MM.1S (cell line): ENCODE measurements around the gene C12orf56.

Experiments used
- DNase-seq: peaks from one replicate; pipeline ENCODE4 v3.0.0-alpha.2; 2015
- H2AFZ ChIP-seq: fragments of 300-600 bp; sonication (generic); 2 replicates; pipeline ENCODE4 v1.6.0; 2016; ENCODE audit warnings: antibody characterized with exemption, low read length
- H3F3A ChIP-seq: fragments of 300-600 bp; sonication (generic); 2 replicates; pipeline ENCODE4 v1.6.1; 2016; ENCODE audit warnings: mild to moderate bottlenecking, antibody characterized with exemption, low read length, moderate library complexity, mixed read lengths; ENCODE audit not compliant: insufficient read depth
- H3K27ac ChIP-seq: fragments of 300-600 bp; sonication (generic); 2 replicates; pipeline ENCODE4 v1.5.1; 2016; ENCODE audit warnings: mild to moderate bottlenecking, low read length
- H3K27me3 ChIP-seq: fragments of 300-600 bp; sonication (generic); replicated peaks from 2 replicates; pipeline ENCODE4 v1.6.0; 2016; ENCODE audit warnings: low read length; ENCODE audit not compliant: insufficient read depth
- H3K36me3 ChIP-seq: fragments of 300-600 bp; sonication (generic); replicated peaks from 2 replicates; pipeline ENCODE4 v1.6.1; 2016; ENCODE audit warnings: mild to moderate bottlenecking, low read length, mixed read lengths; ENCODE audit not compliant: insufficient read depth
- H3K4me1 ChIP-seq: fragments of 300-600 bp; sonication (generic); 2 replicates; pipeline ENCODE4 v1.6.1; 2016; ENCODE audit warnings: low read length, mixed read lengths
- H3K4me2 ChIP-seq: fragments of 300-600 bp; sonication (generic); 2 replicates; pipeline ENCODE4 v1.6.0; 2016; ENCODE audit warnings: low read depth, low read length
- H3K4me3 ChIP-seq: fragments of 300-600 bp; sonication (generic); 2 replicates; pipeline ENCODE4 v1.5.1; 2016; ENCODE audit warnings: low read length, mixed read lengths
- H3K79me2 ChIP-seq: fragments of 300-600 bp; sonication (generic); 2 replicates; pipeline ENCODE4 v1.6.1; 2016; ENCODE audit warnings: mixed run types, low read length, mixed read lengths
- H3K9ac ChIP-seq: fragments of 300-600 bp; sonication (generic); 2 replicates; pipeline ENCODE4 v1.6.1; 2016; ENCODE audit warnings: low read length, mixed read lengths
- H3K9me2 ChIP-seq: fragments of 300-600 bp; sonication (generic); replicated peaks from 2 replicates; pipeline ENCODE4 v1.6.1; 2016; ENCODE audit warnings: mild to moderate bottlenecking, low read length, mixed read lengths; ENCODE audit not compliant: insufficient read depth
- H3K9me3 ChIP-seq: fragments of 300-600 bp; sonication (generic); replicated peaks from 2 replicates; pipeline ENCODE4 v1.6.1; 2016; ENCODE audit warnings: mild to moderate bottlenecking, low read length, mixed read lengths; ENCODE audit not compliant: insufficient read depth
- H4K20me1 ChIP-seq: fragments of 300-600 bp; sonication (generic); 2 replicates; pipeline ENCODE4 v1.6.1; 2016; ENCODE audit warnings: mild to moderate bottlenecking, low read length, moderate library complexity, mixed read lengths; ENCODE audit not compliant: insufficient read depth
- EZH2 ChIP-seq: fragments of 300-600 bp; sonication (generic); optimal IDR thresholded peaks from 2 replicates; pipeline ENCODE3; 2017; ENCODE audit warnings: low read depth, mild to moderate bottlenecking, antibody characterized with exemption, low read length, mixed read lengths
- EZH2phosphoT487 ChIP-seq: fragments of 300-600 bp; sonication (generic); IDR thresholded peaks from 2 replicates; pipeline ENCODE4 v1.6.1; 2018; ENCODE audit warnings: antibody characterized with exemption, low read length
- TF ChIP-seq, protein P1 (sequence below): fragments of 300-600 bp; sonication (generic); IDR thresholded peaks from 2 replicates; pipeline ENCODE4 v1.5.1; 2016; ENCODE audit warnings: antibody characterized with exemption, low read length, mixed read lengths

The C12orf56 gene

DNA sequence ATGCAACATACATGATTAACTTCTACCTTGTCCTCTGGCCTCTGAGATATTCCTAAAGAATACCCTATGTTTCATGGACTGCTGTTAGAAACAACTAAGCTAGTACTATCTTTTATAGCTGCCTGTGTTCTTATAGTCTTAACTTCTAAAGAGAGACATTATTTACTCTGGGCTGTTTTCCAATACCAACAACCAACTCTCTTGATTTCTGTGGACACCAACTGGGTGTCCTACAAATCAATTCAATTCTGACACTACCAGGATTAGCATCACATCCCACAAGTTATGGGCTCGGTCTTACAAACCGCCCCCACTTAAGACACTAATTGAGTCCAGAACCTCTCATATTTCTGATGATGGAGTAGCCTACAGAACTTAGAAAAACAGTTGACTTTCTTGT, 21.9 kb upstream of the C12orf56 start:
- no peak overlapping the region for H3K4me3 ChIP-seq
- H4K20me1 ChIP-seq, result no peaks in the 10 kb centered on the region
- H3K4me1 ChIP-seq, result no peaks in the 10 kb centered on the region
- H3K36me3 ChIP-seq, result peaks cover 8% of the 10 kb centered on the region
- H2AFZ ChIP-seq, result no peak overlapping the region
- H3K27ac ChIP-seq, result no peak overlapping the region
- H3K9me3 ChIP-seq, result no peaks in the 10 kb centered on the region
- H3K9me2 ChIP-seq, result no peaks in the 10 kb centered on the region
- no peak overlapping the region for H3K9ac ChIP-seq
- H3K4me2 ChIP-seq, result no peak overlapping the region
- no peaks in the 10 kb centered on the region for H3K27me3 ChIP-seq
- H3K79me2 ChIP-seq, result peaks cover 56% of the 10 kb centered on the region
- DNase-seq, result no peak
- H3F3A ChIP-seq, result no peaks in the 10 kb centered on the region
- TF ChIP-seq EZH2phosphoT487, result no peak
- no peak for TF ChIP-seq EZH2
- TF ChIP-seq, protein P1, sequence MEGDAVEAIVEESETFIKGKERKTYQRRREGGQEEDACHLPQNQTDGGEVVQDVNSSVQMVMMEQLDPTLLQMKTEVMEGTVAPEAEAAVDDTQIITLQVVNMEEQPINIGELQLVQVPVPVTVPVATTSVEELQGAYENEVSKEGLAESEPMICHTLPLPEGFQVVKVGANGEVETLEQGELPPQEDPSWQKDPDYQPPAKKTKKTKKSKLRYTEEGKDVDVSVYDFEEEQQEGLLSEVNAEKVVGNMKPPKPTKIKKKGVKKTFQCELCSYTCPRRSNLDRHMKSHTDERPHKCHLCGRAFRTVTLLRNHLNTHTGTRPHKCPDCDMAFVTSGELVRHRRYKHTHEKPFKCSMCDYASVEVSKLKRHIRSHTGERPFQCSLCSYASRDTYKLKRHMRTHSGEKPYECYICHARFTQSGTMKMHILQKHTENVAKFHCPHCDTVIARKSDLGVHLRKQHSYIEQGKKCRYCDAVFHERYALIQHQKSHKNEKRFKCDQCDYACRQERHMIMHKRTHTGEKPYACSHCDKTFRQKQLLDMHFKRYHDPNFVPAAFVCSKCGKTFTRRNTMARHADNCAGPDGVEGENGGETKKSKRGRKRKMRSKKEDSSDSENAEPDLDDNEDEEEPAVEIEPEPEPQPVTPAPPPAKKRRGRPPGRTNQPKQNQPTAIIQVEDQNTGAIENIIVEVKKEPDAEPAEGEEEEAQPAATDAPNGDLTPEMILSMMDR, result no peak

DNA sequence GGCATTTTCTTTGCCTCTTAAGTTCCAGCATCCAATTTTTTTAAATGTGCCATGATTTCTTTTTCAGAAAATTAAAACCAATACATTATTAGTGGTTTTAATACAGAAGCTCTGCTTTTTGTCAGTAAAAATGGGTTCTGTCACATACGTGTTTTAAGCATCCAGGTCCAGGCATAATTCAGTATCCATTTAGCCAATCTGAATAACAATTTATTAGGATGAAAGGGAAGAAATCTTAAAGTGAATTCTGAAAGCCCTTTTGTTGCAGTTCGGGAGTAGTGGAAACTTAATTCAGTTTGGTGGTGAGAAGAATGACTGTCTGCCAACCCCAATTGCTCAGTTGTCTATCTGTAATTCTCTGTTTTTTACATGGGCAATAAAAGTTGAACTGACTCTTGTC, 20.9 kb upstream of the C12orf56 start:
- Histone ChIP-seq H3K9ac (no peak overlapping the region), H3K27ac (no peak overlapping the region), H4K20me1 (no peaks in the 10 kb centered on the region), H3K27me3 (no peaks in the 10 kb centered on the region), H3K4me3 (no peak overlapping the region), H3F3A (no peaks in the 10 kb centered on the region), H2AFZ (no peak overlapping the region), H3K36me3 (peaks cover 8% of the 10 kb centered on the region), H3K9me2 (no peaks in the 10 kb centered on the region), H3K9me3 (no peaks in the 10 kb centered on the region), H3K79me2 (peaks cover 66% of the 10 kb centered on the region), H3K4me2 (no peak overlapping the region), H3K4me1 (no peaks in the 10 kb centered on the region)
- DNase-seq, result no peak
- TF ChIP-seq EZH2, result no peak
- TF ChIP-seq, protein P1, result no peak
- TF ChIP-seq EZH2phosphoT487, result no peak

DNA sequence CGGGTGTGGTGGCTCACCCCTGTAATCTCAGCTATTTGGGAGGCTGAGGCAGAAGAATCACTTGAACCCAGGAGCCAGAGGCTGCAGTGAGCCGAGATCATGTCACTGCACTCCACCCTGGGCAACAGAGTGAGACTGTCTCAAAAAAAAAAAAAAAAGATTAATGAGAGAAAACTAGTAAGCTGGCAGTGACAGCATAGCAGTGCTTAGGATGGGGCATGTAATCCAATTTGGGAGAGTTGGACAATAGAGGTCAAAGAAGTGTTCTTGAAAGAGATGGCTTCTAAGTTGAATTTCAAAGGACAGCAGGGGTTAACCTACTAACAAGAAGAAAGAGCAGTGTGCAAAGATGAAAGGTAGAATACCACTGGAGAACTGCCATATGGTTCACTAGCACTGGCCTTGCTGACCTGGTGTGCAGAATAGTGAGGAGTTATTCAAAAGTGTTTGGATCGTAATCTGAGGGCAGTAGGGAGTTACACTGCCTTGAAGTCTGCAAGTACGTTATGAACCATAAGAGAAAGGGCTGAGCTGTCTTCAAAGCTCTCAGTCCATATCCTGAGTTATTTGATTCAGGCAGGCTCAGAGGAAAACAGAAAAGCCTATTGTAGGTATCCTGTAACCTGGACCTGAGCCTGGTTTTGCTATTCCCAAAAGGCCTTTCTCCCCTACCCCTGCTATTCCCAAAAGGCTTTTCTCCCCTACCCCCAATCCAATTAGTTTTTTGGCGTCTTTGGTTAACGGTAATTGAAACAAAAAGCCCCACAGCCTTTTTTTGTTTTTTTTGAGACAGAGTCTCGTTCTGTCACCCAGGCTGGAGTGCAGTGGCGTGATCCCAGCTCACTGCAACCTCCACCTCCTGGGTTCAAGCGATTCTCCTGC, 17.0 kb upstream of the C12orf56 start:
- Histone ChIP-seq H3K9me2 (no peaks in the 10 kb centered on the region), H3K4me2 (no peak overlapping the region), H2AFZ (no peak overlapping the region), H3K4me1 (no peaks in the 10 kb centered on the region), H3K4me3 (no peak overlapping the region), H4K20me1 (no peaks in the 10 kb centered on the region), H3K9ac (no peak overlapping the region), H3K27me3 (no peaks in the 10 kb centered on the region), H3K36me3 (no peaks in the 10 kb centered on the region; the same call in 1 of the 2 replicates), H3K27ac (no peak overlapping the region), H3F3A (peaks cover 9% of the 10 kb centered on the region), H3K9me3 (no peaks in the 10 kb centered on the region), H3K79me2 (peaks cover 64% of the 10 kb centered on the region)
- TF ChIP-seq, protein P1, result no peak
- TF ChIP-seq EZH2phosphoT487, result no peak
- TF ChIP-seq EZH2, result no peak
- DNase-seq, result no peak
